Uterus (tissue), 2 donors: ENCODE measurements around the gene CDC73.

Experiments
- CTCF ChIP-seq, 4 experiments: fragments of 200-600 bp in 2 of 4; fragments of 450-650 bp in 2 of 4; sonication (generic) in 2 of 4; IDR thresholded peaks; one replicate each; pipeline ENCODE4 v1.5.1; 2016 to 2019; ENCODE audit warnings: antibody characterized with exemption in 4 of 4, mild to moderate bottlenecking in 2 of 4, moderate library complexity in 1 of 4
- POLR2A ChIP-seq, 2 donors: fragments of 450-650 bp; IDR thresholded peaks; one replicate each; pipeline ENCODE4 v1.6.1; 2016; ENCODE audit warnings: antibody characterized with exemption in 2 of 2, mild to moderate bottlenecking in 1 of 2, moderate library complexity in 1 of 2

DNA sequence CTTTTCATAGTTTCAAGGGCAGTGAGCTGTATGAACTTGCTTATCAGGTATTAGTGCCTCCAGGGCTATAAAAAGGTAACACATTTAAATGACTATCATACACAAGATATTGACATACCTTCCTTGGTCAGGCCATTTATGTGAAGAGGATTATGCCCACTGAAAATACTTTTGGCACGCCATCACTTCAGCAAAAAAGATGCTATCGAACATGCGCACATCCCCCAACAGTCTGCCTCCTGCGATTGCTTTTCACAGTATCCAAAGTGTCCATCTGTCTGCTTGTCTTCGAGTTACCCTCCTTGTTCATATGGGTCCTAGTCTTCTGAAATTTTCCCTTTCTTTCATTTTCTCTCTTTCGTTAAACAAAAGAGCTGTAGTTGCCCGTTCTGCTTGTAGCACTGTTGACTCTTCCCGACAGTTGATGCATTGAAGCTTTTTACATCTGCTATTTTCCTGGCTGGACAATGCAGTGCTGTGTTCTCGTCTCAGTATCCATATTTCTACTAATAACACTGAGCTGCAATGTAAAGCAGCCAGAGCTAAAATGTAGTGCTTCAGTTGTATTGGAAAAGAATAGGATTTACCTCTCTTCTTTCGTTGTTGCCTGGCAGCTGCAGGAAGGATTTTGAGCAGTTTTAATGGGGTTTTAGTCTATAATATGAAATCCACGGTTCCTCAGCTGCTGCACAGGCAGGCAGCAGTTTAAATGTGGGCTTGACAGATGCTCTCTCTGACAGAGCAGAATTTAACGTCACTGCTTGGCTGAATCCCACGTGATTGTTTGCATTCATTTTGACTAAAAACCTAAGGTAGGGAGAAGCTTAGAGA lies 64.3 kb downstream of the CDC73 start, which contains the start of gene B3GALT2:
- TF ChIP-seq POLR2A (IDR thresholded peaks at IDR 0.05), result no peak
- TF ChIP-seq CTCF (IDR thresholded peaks at IDR 0.05), result no peak
